Panc1 (cell line): ENCODE measurements around the gene UBE2K.
"Not testable (repeated sequence)": the region's sequence is repeated elsewhere in the genome, so short reads cannot be mapped to it uniquely, and the experiment has no call there.

Experiments used
- POLR2AphosphoS5 ChIP-seq: IDR thresholded peaks from 2 replicates; pipeline ENCODE4 v1.6.1; 2012; ENCODE audit warnings: mild to moderate bottlenecking, low read depth, low read length, moderate library complexity
- TCF7L2 ChIP-seq: IDR thresholded peaks from 2 replicates; pipeline ENCODE4 v1.6.1; 2011; ENCODE audit warnings: mild to moderate bottlenecking, low read depth, low read length, inconsistent platforms
- TF ChIP-seq, protein P1 (sequence below): fragments of 450-650 bp; IDR thresholded peaks from 2 replicates; pipeline ENCODE4 v1.5.1; 2017; ENCODE audit warnings: mild to moderate bottlenecking
- TF ChIP-seq, protein P2 (sequence below), 2 experiments: IDR thresholded peaks; 2 replicates each; pipeline ENCODE4 v1.6.1; 2011 to 2012; ENCODE audit warnings: low read depth in 2 of 2, control low read depth in 1 of 2, low read length in 1 of 2, mild to moderate bottlenecking in 1 of 2, moderate library complexity in 1 of 2; ENCODE audit not compliant: insufficient read depth in 1 of 2

DNA sequence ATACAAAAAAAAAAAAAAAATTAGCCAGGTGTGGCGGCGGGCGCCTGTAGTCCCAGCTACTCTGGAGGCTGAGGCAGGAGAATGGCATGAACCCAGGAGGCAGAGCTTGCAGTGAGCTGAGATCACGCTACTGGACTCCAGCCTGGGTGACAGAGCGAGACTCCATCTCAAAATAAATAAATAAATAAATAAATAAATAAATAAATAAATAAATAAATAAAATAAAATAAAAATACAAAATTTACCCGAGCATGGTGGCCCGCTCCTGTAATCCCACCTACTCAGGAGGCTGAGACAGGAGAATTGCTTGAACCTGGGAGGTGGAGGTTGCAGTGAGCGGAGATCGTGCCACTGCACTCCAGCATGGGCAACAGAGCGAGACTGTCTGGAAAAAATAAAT lies 22.3 kb upstream of the UBE2K start:
- TF ChIP-seq, protein P1, sequence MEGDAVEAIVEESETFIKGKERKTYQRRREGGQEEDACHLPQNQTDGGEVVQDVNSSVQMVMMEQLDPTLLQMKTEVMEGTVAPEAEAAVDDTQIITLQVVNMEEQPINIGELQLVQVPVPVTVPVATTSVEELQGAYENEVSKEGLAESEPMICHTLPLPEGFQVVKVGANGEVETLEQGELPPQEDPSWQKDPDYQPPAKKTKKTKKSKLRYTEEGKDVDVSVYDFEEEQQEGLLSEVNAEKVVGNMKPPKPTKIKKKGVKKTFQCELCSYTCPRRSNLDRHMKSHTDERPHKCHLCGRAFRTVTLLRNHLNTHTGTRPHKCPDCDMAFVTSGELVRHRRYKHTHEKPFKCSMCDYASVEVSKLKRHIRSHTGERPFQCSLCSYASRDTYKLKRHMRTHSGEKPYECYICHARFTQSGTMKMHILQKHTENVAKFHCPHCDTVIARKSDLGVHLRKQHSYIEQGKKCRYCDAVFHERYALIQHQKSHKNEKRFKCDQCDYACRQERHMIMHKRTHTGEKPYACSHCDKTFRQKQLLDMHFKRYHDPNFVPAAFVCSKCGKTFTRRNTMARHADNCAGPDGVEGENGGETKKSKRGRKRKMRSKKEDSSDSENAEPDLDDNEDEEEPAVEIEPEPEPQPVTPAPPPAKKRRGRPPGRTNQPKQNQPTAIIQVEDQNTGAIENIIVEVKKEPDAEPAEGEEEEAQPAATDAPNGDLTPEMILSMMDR, result not testable (repeated sequence)
- TF ChIP-seq POLR2AphosphoS5, TCF7L2: not testable (repeated sequence)
- TF ChIP-seq, protein P2, sequence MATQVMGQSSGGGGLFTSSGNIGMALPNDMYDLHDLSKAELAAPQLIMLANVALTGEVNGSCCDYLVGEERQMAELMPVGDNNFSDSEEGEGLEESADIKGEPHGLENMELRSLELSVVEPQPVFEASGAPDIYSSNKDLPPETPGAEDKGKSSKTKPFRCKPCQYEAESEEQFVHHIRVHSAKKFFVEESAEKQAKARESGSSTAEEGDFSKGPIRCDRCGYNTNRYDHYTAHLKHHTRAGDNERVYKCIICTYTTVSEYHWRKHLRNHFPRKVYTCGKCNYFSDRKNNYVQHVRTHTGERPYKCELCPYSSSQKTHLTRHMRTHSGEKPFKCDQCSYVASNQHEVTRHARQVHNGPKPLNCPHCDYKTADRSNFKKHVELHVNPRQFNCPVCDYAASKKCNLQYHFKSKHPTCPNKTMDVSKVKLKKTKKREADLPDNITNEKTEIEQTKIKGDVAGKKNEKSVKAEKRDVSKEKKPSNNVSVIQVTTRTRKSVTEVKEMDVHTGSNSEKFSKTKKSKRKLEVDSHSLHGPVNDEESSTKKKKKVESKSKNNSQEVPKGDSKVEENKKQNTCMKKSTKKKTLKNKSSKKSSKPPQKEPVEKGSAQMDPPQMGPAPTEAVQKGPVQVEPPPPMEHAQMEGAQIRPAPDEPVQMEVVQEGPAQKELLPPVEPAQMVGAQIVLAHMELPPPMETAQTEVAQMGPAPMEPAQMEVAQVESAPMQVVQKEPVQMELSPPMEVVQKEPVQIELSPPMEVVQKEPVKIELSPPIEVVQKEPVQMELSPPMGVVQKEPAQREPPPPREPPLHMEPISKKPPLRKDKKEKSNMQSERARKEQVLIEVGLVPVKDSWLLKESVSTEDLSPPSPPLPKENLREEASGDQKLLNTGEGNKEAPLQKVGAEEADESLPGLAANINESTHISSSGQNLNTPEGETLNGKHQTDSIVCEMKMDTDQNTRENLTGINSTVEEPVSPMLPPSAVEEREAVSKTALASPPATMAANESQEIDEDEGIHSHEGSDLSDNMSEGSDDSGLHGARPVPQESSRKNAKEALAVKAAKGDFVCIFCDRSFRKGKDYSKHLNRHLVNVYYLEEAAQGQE (IDR thresholded peaks at IDR 0.05; ENCODE audit: insufficient read depth in 1 of 2, low read depth in 2 of 2, low read length in 1 of 2), result not testable (repeated sequence)
